Tibial artery (tissue), 4 donors: ENCODE data around the gene C7orf33.

ENCODE experiments used
- DNase-seq, 2 donors: peaks; one replicate each; pipeline ENCODE4 v3.0.0-alpha.2; 2019
- H3K27ac ChIP-seq, 2 donors: fragments of 200-600 bp; sonication (generic) in 1 of 2; 1 replicate in 1 of 2; 2 replicates in 1 of 2; pipeline ENCODE4 v1.5.1; 2018 to 2019; ENCODE audit warnings: mild to moderate bottlenecking in 1 of 2
- H3K27me3 ChIP-seq, 2 donors: fragments of 200-600 bp; sonication (generic) in 1 of 2; one replicate each; pipeline versions ENCODE4 v1.5.1 to v1.6.0; 2016 to 2019
- H3K36me3 ChIP-seq, 3 donors: fragments of 200-600 bp; sonication (generic) in 2 of 3; one replicate each; pipeline ENCODE4 v1.5.1; 2016 to 2019; ENCODE audit warnings: mild to moderate bottlenecking in 2 of 3
- H3K4me1 ChIP-seq, 4 donors: fragments of 200-600 bp; sonication (generic) in 2 of 4; 1 replicate in 3 of 4; 2 replicates in 1 of 4; pipeline ENCODE4 v1.5.1; 2016 to 2019
- H3K4me3 ChIP-seq, 2 donors: fragments of 200-600 bp; sonication (generic) in 1 of 2; 1 replicate in 1 of 2; 2 replicates in 1 of 2; pipeline ENCODE4 v1.5.1; 2018 to 2019; ENCODE audit warnings: mild to moderate bottlenecking in 2 of 2
- H3K9me3 ChIP-seq, 3 donors: fragments of 200-600 bp; sonication (generic) in 1 of 3; one replicate each; pipeline ENCODE4 v1.5.1; 2016 to 2019
- CTCF ChIP-seq, 2 experiments: fragments of 200-600 bp in 1 of 2; fragments of 450-650 bp in 1 of 2; IDR thresholded peaks; one replicate each; pipeline ENCODE4 v1.5.1; 2017 to 2019; ENCODE audit warnings: antibody characterized with exemption in 2 of 2, mild to moderate bottlenecking in 1 of 2, moderate library complexity in 1 of 2
- intact Hi-C: fragments of 100-400 bp; cut with DNase I; formaldehyde crosslinking; loops from one replicate; pipeline ENCODE4 v1.15.0; 2023; ENCODE audit warnings: low total_unique reads

The C7orf33 gene

GRCh38 chr7:148622887-148623585 is 32.5 kb downstream of the C7orf33 start:
- intact Hi-C loops, result no loop called here

DNA sequence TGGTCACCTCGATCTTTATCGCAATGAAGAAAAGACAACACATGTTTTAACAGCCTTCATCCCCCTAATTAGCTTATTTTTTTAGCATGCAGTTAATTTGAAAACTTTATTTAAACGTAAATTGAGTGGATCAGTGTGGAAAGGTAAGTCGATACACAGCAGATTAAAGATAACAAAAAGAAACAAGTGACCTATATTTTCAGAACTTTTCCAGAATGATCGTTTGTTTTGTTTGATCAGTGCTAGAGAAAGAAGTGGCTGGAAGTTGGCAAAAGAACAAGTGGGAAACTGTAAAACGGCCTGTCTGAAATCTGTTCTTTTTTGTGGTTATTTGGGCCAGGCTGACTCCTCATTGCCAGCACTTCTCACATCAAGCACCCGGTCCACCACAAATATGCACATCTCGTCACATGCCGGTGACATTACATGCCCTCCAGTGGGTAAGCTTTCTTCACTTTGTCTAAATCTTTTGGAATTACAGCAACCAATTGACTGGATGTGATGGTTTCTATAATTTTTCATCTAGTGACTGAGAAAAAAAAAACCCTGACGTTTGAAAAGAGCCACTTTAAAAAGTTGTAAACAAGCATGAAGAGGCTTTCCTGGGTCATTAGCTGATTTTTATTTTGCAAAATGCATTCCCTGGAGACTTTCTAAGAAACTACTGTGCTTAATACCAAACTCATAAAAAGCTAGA is 33.2 kb downstream of the C7orf33 start:
- no peak for TF ChIP-seq CTCF (IDR thresholded peaks at IDR 0.05)
- Histone ChIP-seq H3K4me3 (no peak overlapping the region), H3K9me3 (no peaks in the 10 kb centered on the region), H3K27me3 (peaks cover 0 to 18% of the 10 kb centered on the region in 2 donors), H3K27ac (no peak overlapping the region), H3K36me3 (no peaks in the 10 kb centered on the region), H3K4me1 (peaks cover 0 to 5% (median 0%) of the 10 kb centered on the region in 4 donors)
- intact Hi-C loops, result no loop called here
- no peak for DNase-seq

More at GRCh38 chr7:148622887-148623585, 32.5 kb downstream of the C7orf33 start:
- no peak for TF ChIP-seq CTCF (IDR thresholded peaks at IDR 0.05)
- Histone ChIP-seq H3K4me3 (no peak overlapping the region), H3K27me3 (peaks cover 0 to 25% of the 10 kb centered on the region in 2 donors), H3K9me3 (no peaks in the 10 kb centered on the region), H3K27ac (no peak overlapping the region), H3K36me3 (no peaks in the 10 kb centered on the region), H3K4me1 (peaks cover 0 to 5% (median 0%) of the 10 kb centered on the region in 4 donors)
- no peak for DNase-seq

DNA sequence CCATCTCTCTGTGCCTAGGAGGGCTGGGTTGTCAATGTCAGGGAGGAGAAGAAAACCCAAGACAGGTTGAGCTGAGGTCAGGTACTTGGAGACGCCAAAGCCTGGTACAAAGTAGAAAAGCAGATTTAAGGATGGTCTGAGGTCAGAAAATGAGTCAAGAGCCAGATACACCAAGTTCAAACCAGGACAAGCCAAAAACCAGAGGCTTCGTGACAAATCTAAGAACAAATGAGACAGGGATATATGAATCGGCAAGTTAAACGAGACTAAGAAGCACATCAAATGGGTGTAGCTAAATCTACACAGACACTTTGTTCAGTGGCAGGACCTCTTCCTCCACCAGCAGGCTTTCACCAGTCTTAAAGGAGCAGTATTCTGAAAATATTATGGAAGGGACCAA is 34.2 kb downstream of the C7orf33 start:
- Histone ChIP-seq H3K36me3 (no peaks in the 10 kb centered on the region), H3K4me1 (peaks cover 0 to 5% (median 0%) of the 10 kb centered on the region in 4 donors), H3K4me3 (no peak overlapping the region), H3K27ac (no peak overlapping the region), H3K9me3 (no peaks in the 10 kb centered on the region), H3K27me3 (peaks cover 0 to 9% of the 10 kb centered on the region in 2 donors)
- TF ChIP-seq CTCF (IDR thresholded peaks at IDR 0.05), result no peak
- intact Hi-C loops, result no loop called here
- no peak for DNase-seq

DNA sequence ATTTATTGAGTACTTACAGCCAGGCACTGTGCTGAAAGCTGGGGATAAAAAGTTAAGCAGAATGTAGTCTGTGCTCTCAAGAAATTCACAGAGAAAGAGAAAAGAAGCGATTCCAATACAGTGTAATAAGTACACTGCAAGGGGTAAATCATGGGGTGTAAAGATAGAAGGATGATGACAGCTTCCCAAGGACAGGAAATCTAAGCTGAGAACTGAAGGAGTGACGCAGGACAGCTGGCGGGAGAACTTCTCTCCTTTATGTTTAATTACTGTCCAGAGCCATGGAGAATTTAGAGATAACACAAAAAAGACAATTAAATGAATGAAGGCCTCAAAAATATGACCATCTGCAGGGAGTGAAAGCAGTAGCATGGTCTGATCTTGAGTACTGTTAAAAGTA is 34.8 kb downstream of the C7orf33 start:
- H3K4me3 ChIP-seq, result no peak overlapping the region
- H3K27ac ChIP-seq, result no peak overlapping the region

DNA sequence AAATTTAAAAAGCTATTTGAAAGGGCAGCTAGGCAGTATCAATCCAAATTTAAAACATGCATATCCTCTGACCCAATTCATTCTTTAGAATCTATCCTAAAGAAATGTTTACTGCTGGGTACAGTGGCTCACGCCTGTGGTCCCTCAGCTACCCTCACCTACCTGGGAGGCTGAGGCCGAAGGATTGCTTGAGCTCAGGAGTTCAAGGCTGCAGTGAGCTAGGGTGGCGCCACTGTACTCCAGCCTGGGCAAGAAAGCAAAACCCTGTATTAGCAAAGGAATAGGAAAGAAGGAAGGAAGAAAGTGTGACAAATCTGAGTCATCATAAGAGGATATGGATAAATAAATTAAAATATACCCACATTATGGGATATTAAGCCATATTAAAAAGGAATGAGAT is 36.3 kb downstream of the C7orf33 start:
- Histone ChIP-seq H3K4me3 (no peak overlapping the region), H3K27me3 (peaks cover 0 to 3% of the 10 kb centered on the region in 2 donors), H3K4me1 (peaks cover 0 to 5% (median 0%) of the 10 kb centered on the region in 4 donors), H3K27ac (no peak overlapping the region), H3K36me3 (no peaks in the 10 kb centered on the region), H3K9me3 (no peaks in the 10 kb centered on the region)
- intact Hi-C loops, result no loop called here
- no peak for TF ChIP-seq CTCF (IDR thresholded peaks at IDR 0.05)
- no peak for DNase-seq

More for the DNA sequence above, 34.8 kb downstream of the C7orf33 start:
- Histone ChIP-seq H3K36me3 (no peaks in the 10 kb centered on the region), H3K9me3 (no peaks in the 10 kb centered on the region), H3K4me1 (peaks cover 0 to 5% (median 0%) of the 10 kb centered on the region in 4 donors), H3K27me3 (peaks cover 0 to 9% of the 10 kb centered on the region in 2 donors)
- intact Hi-C loops, result no loop called here
- TF ChIP-seq CTCF (IDR thresholded peaks at IDR 0.05), result no peak
- no peak for DNase-seq
